ENCODE measurements around the gene PEX11G. TPM values are rescaled to one million over a fixed set of nuclear protein-coding genes. Genes with fewer than 3 reads are reported as not detected.
A peak's percentile ranks its signal among the peaks of the same experiment; 100 is the strongest.

PEX11G gene
- total and polyA plus RNA-seq, 9 of the 15 experiments (the other 6 are each of a cell fraction or from before 2014, with no cell fraction given) = 0.07 to 3.2 (median 0.70) TPM; not detected in 1

GRCh38 chr19:7522923-7523667, 34.3 kb upstream of the PEX11G start (continued):
- no peak for TF ChIP-seq ZNF609 (CRISPR knock-in tag; IDR thresholded peaks at IDR 0.05; ENCODE audit: borderline replicate concordance)
- no peak for TF ChIP-seq JUN (IDR thresholded peaks at IDR 0.05; ENCODE audit: borderline replicate concordance, low read depth, low read length)
- no peak for TF ChIP-seq JUN (CRISPR knock-in tag; IDR thresholded peaks at IDR 0.05; ENCODE audit: borderline replicate concordance)
- no peak for TF ChIP-seq ZNF431 (CRISPR knock-in tag; IDR thresholded peaks at IDR 0.05)
- no peak for TF ChIP-seq RBM34 (IDR thresholded peaks at IDR 0.05; ENCODE audit: borderline replicate concordance, insufficient read depth, low read length)
- TF ChIP-seq NUFIP1 (IDR thresholded peaks at IDR 0.05; ENCODE audit: partially characterized antibody) = no peak
- no peak for TF ChIP-seq MTF1 (CRISPR knock-in tag; IDR thresholded peaks at IDR 0.05; ENCODE audit: borderline replicate concordance)
- TF ChIP-seq ZFX (CRISPR knock-in tag; IDR thresholded peaks at IDR 0.05) = 0 out of 2 replicates have a peak, but pooled peaks have one; percentile 21
- TF ChIP-seq ZNF121 (CRISPR knock-in tag; conservative IDR thresholded peaks at IDR 0.05) = no peak
- no peak for TF ChIP-seq ZFP30 (CRISPR knock-in tag; IDR thresholded peaks at IDR 0.05; ENCODE audit: borderline replicate concordance)
- TF ChIP-seq ZNF197 (CRISPR knock-in tag; IDR thresholded peaks at IDR 0.05; ENCODE audit: low read depth) = no peak
- no peak for TF ChIP-seq ZBTB43 (CRISPR knock-in tag; IDR thresholded peaks at IDR 0.05)
- TF ChIP-seq NR1H2 (CRISPR knock-in tag; IDR thresholded peaks at IDR 0.05) = no peak

Data from K562 (cell line).